Activated CD4-positive, CD25-positive, alpha-beta regulatory T cell treated with anti-CD3 and anti-CD28 coated beads, Interleukin-2, amount 50 U/mL, for 24 hours (primary cell): ENCODE results near the gene CSAG3.
"Not testable (repeated sequence)": the region's sequence is repeated elsewhere in the genome, so short reads cannot be mapped to it uniquely, and the experiment has no call there.

ENCODE experiments used
- ATAC-seq, 2 donors: fragments of 150-1000 bp; cut with Tn5 transposase; one replicate each; pipeline ENCODE4 v1.10.0; 2021; ENCODE audit warnings: mild to moderate bottlenecking in 1 of 2, moderate library complexity in 1 of 2

The CSAG3 gene

DNA sequence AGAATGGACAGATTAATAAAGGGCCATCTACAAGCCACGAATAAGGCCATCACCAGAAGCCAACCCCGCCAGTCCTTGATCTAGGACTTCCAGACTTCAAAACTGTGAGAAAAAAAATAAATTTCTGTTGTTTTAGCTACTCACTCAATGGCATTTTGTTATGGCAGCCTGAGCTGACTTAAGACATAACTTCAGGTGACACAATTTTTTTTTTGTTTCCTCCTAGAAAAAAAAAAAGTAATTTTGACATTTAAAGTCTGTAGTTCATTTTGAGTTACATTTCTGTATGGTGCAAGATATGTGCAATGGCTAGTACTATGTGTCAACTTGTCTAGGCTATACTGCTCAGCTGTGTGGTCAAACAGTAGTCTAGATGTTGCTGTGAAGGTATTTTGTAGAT lies at the start of gene CSAG3:
Gene CSAG3 (plus strand): TSS at position 301 of the 400 bp plus-strand sequence.
- ATAC-seq = not testable (repeated sequence)

DNA sequence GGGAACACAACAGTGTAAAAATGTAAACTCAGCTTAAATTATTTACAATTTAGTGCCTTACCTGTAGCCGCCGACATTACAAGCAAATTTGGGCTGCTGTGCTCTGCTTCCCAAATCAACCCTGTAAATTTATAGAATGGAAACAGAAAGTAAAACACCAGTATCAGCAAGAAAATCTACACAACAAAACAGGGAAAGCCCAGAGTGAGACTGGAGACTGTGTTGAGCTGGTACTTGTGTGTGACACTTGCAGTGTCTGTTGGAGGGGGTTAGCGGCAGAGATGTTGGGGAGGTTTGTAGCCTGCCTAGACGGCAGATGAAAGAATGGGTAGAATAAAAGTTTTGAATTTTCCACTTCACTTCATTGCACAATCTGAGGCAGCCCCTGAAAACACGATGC lies 45.8 kb upstream of the CSAG3 start:
- ATAC-seq = not testable (repeated sequence)

DNA sequence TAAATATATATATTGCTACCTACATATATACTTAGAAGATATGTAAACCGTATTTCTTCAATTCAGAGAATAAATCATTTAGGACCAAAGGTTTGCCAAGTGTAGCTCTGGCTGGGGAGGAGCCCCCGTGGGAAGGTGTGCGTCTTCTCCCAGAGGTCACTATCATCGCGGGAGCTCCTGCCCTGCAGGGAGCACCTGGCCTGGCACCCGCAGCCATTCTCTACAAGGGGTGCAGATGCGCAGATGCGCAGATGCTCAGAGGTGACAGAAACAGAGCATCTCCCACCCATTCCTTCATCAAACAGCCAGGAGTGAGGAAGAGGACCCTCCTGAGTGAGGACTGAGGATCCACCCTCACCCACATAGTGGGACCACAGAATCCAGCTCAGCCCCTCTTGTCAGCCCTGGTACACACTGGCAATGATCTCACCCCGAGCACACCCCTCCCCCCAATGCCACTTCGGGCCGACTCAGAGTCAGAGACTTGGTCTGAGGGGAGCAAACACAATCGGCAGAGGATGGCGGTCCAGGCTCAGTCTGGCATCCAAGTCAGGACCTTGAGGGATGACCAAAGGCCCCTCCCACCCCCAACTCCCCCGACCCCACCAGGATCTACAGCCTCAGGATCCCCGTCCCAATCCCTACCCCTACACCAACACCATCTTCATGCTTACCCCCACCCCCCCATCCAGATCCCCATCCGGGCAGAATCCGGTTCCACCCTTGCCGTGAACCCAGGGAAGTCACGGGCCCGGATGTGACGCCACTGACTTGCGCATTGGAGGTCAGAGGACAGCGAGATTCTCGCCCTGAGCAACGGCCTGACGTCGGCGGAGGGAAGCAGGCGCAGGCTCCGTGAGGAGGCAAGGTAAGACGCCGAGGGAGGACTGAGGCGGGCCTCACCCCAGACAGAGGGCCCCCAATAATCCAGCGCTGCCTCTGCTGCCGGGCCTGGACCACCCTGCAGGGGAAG lies 44.9 kb upstream of the CSAG3 start, which contains the start of gene MAGEA2B:
Gene MAGEA2B (plus strand): TSS at position 814 of the 973 bp plus-strand sequence. CDS start 2,479 bp downstream, outside the sequence.
- ATAC-seq = not testable (repeated sequence)

DNA sequence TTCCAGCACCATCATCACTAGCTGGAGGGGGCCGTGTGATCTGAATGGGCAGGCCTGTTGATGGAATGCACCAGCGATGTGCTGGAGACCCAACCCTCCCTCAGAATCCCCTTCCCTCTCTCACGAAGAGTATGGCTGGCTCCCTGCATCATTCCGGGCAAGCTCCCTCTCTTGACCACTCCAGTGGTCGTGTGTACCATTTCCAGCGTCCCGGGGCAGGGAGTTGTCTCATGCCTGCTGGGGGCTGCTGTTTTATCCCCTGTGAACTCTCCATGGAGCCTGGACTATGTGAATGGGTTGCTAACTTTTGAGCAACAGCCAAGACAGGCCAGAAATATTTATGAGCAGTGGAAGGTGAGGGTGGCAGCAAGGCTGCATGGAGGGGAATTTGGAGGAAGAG lies 33.6 kb upstream of the CSAG3 start:
- ATAC-seq = no peak

DNA sequence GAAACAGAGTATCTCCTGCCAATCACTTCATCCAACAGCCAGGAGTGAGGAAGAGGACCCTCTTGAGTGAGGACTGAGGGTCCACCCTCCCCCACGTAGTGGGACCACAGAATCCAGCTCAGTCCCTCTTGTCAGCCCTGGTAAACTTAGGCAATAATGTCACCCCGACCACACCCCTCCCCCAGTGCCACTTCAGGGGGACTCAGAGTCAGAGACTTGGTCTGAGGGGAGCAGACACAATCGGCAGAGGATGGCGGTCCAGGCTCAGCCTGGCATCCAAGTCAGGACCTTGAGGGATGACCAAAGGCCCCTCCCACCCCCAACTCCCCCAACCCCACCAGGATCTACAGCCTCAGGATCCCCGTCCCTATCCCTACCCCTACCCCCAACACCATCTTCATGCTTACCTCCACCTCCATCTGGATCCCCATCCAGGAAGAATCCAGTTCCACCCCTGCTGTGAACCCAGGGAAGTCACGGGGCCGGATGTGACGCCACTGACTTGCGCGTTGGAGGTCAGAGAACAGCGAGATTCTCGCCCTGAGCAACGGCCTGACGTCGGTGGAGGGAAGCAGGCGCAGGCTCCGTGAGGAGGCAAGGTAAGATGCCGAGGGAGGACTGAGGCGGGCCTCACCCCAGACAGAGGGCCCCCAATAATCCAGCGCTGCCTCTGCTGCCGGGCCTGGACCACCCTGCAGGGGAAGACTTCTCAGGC lies 25.6 kb upstream of the CSAG3 start, which contains the start of the genes CSAG1 and MAGEA12:
Gene CSAG1 (minus strand): TSS at position 461 of the 715 bp plus-strand sequence. CDS start 1,261 bp downstream, outside the sequence.
Gene MAGEA12 (plus strand): TSS at position 497 of the 715 bp plus-strand sequence. CDS start 2,405 bp downstream, outside the sequence.
- no peak for ATAC-seq

DNA sequence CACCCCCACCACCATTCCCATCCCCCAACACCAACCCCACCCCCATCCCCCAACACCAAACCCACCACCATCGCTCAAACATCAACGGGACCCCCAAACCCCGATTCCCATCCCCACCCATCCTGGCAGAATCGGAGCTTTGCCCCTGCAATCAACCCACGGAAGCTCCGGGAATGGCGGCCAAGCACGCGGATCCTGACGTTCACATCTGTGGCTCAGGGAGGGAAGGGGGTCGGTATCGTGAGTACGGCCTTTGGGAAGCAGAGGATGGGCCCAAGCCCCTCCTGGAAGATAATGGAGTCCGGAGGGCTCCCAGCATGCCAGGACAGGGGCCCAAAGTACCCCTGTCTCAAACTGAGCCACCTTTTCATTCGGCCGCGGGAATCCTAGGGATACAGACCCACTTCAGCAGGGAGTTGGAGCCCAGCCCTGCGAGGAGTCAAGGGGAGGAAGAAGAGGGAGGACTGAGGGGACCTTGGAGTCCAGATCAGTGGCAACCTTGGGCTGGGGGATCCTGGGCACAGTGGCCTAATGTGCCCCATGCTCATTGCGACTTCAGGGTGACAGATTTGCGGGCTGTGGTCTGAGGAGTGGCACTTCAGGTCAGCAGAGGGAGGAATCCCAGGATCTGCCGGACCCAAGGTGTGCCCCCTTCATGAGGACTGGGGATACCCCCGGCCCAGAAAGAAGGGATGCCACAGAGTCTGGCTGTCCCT lies 24.7 kb upstream of the CSAG3 start:
- not testable (repeated sequence) for ATAC-seq

DNA sequence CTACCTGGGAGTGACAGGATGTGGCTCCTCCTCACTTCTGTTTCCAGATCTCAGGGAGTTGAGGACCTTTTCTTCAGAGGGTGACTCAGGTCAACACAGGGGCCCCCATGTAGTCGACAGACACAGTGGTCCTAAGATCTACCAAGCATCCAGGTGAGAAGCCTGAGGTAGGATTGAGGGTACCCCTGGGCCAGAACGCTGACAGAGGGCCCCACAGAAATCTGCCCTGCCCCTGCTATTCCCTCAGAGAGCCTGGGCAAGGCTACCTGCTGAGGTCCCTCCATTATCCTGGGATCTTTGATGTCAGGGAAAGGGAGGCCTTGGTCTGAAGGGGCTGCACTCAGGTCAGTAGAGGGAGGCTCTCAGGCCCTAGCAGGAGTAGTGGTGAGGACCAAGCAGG lies 23.9 kb upstream of the CSAG3 start:
- ATAC-seq = no peak

DNA sequence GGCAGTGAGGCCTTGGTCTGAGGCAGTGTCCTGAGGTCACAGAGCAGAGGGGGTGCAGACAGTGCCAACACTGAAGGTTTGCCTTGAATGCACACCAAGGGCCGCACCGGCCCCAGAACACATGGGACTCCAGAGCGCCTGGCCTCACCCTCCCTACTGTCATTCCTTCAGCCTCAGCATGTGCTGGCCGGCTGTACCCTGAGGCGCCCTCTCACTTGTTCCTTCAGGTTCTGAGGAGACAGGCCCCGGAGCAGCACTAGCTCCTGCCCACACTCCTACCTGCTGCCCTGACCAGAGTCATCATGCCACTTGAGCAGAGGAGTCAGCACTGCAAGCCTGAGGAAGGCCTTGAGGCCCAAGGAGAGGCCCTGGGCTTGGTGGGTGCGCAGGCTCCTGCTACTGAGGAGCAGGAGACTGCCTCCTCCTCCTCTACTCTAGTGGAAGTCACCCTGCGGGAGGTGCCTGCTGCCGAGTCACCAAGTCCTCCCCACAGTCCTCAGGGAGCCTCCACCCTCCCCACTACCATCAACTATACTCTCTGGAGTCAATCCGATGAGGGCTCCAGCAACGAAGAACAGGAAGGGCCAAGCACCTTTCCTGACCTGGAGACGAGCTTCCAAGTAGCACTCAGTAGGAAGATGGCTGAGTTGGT lies 23.0 kb upstream of the CSAG3 start:
- no peak for ATAC-seq

DNA sequence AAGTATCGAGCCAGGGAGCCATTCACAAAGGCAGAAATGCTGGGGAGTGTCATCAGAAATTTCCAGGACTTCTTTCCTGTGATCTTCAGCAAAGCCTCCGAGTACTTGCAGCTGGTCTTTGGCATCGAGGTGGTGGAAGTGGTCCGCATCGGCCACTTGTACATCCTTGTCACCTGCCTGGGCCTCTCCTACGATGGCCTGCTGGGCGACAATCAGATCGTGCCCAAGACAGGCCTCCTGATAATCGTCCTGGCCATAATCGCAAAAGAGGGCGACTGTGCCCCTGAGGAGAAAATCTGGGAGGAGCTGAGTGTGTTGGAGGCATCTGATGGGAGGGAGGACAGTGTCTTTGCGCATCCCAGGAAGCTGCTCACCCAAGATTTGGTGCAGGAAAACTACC lies 22.5 kb upstream of the CSAG3 start:
- ATAC-seq = not testable (repeated sequence)

DNA sequence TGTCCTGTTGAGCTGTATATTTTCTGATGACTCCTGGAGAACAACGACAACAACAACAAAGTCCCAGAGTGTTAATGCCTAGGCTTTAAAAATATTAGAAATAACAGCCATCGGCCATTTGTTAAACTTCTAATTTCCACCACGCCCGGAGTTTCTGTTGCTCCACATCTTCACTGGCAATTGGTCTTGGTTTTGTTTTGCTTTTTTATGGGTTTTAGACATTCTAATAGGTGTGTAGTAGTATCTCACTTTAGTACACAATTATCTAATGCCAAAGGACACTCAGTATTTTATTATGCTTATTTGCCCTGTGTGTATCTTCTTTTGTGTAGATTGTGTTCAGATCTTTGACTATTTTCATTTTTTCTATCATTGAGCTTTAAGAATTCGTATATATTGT lies 20.5 kb upstream of the CSAG3 start:
- ATAC-seq = no peak

DNA sequence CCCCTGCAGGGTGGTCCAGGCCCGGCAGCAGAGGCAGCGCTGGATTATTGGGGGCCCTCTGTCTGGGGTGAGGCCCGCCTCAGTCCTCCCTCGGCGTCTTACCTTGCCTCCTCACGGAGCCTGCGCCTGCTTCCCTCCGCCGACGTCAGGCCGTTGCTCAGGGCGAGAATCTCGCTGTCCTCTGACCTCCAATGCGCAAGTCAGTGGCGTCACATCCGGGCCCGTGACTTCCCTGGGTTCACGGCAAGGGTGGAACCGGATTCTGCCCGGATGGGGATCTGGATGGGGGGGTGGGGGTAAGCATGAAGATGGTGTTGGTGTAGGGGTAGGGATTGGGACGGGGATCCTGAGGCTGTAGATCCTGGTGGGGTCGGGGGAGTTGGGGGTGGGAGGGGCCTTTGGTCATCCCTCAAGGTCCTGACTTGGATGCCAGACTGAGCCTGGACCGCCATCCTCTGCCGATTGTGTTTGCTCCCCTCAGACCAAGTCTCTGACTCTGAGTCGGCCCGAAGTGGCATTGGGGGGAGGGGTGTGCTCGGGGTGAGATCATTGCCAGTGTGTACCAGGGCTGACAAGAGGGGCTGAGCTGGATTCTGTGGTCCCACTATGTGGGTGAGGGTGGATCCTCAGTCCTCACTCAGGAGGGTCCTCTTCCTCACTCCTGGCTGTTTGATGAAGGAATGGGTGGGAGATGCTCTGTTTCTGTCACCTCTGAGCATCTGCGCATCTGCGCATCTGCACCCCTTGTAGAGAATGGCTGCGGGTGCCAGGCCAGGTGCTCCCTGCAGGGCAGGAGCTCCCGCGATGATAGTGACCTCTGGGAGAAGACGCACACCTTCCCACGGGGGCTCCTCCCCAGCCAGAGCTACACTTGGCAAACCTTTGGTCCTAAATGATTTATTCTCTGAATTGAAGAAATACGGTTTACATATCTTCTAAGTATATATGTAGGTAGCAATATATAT lies 5.0 kb upstream of the CSAG3 start, which contains the start of gene MAGEA2:
Gene MAGEA2 (minus strand): TSS at position 157 of the 965 bp plus-strand sequence. CDS start 2,479 bp downstream, outside the sequence.
- not testable (repeated sequence) for ATAC-seq

DNA sequence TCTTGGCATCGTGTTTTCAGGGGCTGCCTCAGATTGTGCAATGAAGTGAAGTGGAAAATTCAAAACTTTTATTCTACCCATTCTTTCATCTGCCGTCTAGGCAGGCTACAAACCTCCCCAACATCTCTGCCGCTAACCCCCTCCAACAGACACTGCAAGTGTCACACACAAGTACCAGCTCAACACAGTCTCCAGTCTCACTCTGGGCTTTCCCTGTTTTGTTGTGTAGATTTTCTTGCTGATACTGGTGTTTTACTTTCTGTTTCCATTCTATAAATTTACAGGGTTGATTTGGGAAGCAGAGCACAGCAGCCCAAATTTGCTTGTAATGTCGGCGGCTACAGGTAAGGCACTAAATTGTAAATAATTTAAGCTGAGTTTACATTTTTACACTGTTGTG lies 4.1 kb upstream of the CSAG3 start:
- not testable (repeated sequence) for ATAC-seq

DNA sequence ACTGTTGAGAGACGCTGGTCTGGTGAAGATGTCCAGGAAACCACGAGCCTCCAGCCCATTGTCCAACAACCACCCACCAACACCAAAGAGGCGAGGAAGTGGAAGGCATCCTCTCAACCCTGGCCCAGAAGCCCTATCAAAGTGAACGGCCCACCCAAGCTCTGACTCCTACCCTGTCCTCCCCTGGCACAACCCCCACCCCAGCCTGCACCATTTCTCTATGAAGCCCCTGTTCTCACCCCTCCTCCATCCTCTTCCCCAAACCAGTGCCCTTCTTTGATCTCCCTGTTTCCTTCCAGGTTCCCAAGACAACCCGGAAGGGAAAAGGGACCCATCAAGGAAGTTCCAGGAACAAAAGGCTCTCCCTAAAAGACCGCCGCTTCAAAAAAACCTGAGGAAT lies 526 bp downstream of the CSAG3 start:
- ATAC-seq = not testable (repeated sequence)

DNA sequence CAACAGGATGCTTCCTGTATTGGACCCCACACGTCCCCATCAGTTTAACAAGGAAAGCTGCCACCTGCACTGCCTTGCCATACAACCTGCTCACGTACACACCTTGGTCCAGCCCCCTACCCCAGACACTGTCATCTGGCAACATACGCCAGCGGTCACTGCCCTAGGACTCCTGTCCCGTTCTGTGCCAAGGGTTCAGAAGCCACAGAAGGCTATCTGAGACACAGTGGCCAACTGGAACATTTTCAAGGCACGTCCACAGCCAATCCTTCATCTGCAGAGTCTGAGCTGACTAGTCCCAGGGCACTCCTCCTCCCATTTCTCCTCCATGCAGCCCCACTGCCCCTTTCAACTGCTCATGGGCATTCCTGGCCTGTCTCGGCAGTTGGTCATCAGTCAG lies 2.6 kb downstream of the CSAG3 start:
- ATAC-seq = not testable (repeated sequence)

DNA sequence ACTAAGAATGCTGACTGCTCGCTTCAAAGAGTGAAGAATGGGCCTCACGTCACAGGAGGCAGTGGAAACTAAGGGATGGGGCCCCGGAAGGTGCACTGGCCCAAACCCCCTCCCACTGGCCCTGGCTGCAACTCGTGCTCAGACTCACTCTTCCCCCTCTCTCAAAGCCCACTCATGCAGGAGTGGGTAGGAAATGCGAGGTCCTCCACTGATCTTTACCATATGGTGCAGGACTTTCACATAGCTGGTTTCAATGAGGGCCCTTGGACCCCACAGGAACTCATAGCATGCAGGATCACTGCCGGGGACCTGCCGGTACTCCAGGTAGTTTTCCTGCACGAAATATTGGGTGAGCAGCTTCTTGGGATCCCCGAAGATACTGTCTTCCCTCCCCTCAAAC lies 7.5 kb downstream of the CSAG3 start:
- not testable (repeated sequence) for ATAC-seq

DNA sequence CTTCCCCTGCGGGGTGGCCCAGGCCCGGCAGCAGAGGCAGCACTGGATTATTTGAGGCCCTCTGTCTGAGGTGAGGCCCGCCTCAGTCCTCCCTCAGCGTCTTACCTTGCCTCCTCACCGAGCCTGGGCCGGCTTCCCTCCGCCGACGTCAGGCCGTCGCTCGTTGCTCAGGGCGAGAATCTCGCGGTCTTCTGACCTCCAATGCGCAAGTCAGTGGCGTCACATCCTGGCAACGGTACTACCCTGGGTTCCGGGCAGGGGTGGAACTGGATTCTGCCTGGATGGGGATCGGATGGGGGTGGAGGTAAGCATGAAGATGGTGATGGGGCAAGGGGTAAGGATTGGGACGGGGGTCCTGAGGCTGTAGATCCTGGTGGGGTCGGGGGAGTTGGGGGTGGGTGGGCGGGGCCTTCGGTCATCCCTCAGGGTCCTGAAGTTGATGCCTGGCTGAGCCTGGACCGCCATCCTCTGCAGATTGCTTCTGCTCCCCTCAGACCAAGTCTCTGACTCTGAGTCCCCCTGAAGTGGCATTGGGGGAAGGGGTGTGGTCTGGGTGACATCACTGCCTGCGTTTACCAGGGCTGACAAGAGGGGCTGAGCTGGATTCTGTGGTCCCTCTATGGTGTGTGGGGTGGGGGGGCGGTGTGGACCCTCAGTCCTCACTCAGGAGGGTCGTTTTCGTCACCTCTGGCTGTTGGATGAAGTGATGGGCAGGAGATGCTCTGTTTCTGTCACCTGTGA lies 10.7 kb downstream of the CSAG3 start, which contains the start of gene MAGEA6:
Gene MAGEA6 (minus strand): TSS at position 141 of the 741 bp plus-strand sequence. CDS start 2,039 bp downstream, outside the sequence.
- ATAC-seq = not testable (repeated sequence)

DNA sequence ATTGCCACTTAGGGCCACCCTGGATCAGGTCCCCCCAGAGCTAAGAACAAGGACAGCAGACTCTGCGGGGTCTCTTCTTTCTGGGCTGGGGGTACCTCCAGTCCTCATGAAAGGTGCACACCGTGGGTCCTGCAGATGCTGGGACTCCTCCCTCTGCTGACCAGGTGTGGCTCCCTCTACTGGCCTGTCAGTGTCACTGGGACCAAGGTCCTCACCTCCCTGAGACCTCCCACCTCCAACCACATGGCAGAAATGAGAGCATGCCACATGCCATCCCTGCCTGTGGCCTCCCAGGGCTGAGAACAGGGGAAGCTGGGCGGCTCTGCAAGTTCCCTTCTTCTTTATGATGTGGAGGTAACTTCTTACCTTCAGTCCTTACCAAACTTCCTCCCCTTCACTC lies 28.0 kb downstream of the CSAG3 start:
- ATAC-seq = not testable (repeated sequence)

DNA sequence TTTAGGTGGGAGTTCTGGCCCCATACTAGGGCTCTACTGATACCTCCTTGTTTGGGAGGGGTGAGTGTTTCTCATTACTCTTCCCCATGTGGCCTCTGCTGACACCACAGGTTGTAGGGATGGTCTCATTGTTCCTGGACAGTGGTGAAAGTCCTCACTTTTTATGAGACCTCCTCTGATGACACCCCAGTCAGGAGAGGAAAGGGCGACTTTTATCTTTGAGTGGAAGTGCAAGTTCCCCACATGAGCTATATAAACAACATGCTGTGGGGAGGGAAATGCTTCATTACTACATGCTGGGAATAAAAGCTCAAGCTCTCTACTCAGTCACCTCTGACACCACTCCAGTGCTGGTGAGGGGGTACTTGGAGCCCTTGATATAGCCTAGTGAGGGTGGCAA lies 39.9 kb downstream of the CSAG3 start:
- no peak for ATAC-seq

DNA sequence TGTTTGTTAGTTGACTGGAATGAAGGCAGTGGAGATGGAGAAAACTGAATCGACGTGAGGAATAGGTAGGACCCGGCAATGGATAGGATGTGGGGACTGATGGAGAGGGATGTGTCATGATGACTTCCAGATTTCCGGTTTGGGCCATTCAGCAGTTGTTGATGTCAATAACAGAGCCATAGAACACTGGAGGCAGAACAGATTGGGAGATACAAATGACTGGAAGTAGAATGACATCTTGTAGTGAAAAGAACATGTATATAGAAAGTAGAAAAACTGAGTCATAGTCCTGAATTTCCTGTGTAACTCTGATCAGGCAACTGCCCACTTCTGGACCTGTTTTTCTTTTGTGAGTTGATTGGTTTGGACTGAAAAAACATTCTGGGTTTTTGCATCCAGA lies 47.0 kb downstream of the CSAG3 start:
- ATAC-seq = no peak
